A673 (cell line): ENCODE data around the gene DOK3.

Experiments
- CTCF ChIP-seq: fragments of 300-800, 200-600 bp; sonication (generic); conservative IDR thresholded peaks from 2 replicates; pipeline ENCODE4 v1.5.1; 2017; ENCODE audit warnings: low read depth, mild to moderate bottlenecking, antibody characterized with exemption, low read length, moderate library complexity, mixed read lengths
- EZH2 ChIP-seq: fragments of 200-600 bp; sonication (generic); IDR thresholded peaks from 2 replicates; pipeline ENCODE4 v1.6.1; 2017; ENCODE audit warnings: borderline replicate concordance, low read depth, mild to moderate bottlenecking, mixed read lengths, antibody characterized with exemption, low read length; ENCODE audit not compliant: poor library complexity, severe bottlenecking

GRCh38 chr5:177475563-177476427, 33.8 kb downstream of the DOK3 start:
- no peak for TF ChIP-seq CTCF
- no peak for TF ChIP-seq EZH2
